ENCODE measurements around the gene PUS10. TPM values are rescaled to one million over a fixed set of nuclear protein-coding genes. Genes with fewer than 3 reads are reported as not detected.

Gene PUS10
- total and polyA plus RNA-seq, 2 of the 13 experiments (the other 11 are each of a cell fraction or from before 2014, with no cell fraction given) = 41.4 to 44.3 TPM

DNA sequence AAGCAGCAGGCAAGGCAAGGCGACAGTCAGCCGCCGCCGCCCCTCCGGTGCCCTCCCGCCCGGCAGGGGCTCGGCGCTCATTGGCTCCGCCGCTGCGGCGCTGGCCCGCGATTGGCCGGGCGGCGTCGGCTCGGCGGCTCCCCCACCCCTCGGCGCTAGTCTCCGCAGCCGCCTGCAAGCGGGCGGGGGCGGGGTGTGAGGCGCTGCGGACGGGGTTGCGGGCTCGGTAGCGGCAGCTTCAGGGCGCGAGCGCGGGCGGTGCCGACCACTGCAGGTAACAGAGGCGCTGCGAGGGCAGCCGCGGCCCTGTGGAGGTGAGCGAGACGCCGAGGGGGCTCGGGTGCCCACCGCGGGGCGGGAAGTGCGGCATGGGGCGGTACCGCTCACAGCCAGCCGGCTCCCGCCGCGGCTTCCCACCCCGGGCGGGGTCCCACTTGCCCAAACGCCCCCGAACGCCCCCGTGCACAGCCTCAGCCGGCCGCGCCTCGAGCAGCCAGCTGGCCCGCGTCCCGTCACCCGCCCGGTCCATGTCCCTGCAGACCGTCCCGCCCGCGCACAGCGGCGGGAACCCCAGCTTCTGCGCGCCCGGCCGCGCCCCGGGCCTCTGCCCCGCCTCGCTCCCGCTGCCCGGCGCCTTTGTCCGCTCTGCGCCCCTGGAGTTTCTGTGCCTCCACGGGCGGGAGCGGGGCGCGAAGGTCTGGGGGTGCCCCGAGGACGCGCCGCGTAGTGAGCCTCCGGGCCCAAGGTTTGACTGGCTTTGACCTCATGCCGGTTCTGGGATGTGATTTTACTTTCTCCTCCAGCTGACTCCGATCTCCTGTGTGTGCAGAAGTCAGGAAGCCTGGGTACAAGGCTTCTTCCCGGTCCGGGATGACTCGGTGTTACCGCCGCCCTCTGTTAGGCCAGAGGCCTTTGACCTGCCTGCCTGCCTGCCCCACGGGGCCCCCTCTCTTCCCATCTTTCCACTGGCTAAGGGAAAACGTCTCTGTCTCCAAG is 48.0 kb upstream of the PUS10 start, which contains the start of gene SANBR (continued):
- TF ChIP-seq, protein P1, sequence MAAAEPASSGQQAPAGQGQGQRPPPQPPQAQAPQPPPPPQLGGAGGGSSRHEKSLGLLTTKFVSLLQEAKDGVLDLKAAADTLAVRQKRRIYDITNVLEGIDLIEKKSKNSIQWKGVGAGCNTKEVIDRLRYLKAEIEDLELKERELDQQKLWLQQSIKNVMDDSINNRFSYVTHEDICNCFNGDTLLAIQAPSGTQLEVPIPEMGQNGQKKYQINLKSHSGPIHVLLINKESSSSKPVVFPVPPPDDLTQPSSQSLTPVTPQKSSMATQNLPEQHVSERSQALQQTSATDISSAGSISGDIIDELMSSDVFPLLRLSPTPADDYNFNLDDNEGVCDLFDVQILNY (CRISPR knock-in tag; conservative IDR thresholded peaks at IDR 0.05) = 0 out of 2 replicates have a peak, but pooled peaks have one; percentile 35
- TF ChIP-seq, protein P2, sequence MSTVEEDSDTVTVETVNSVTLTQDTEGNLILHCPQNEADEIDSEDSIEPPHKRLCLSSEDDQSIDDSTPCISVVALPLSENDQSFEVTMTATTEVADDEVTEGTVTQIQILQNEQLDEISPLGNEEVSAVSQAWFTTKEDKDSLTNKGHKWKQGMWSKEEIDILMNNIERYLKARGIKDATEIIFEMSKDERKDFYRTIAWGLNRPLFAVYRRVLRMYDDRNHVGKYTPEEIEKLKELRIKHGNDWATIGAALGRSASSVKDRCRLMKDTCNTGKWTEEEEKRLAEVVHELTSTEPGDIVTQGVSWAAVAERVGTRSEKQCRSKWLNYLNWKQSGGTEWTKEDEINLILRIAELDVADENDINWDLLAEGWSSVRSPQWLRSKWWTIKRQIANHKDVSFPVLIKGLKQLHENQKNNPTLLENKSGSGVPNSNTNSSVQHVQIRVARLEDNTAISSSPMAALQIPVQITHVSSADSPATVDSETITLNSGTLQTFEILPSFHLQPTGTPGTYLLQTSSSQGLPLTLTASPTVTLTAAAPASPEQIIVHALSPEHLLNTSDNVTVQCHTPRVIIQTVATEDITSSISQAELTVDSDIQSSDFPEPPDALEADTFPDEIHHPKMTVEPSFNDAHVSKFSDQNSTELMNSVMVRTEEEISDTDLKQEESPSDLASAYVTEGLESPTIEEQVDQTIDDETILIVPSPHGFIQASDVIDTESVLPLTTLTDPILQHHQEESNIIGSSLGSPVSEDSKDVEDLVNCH (CRISPR knock-in tag; IDR thresholded peaks at IDR 0.05) = no peak
- TF ChIP-seq, protein P3, sequence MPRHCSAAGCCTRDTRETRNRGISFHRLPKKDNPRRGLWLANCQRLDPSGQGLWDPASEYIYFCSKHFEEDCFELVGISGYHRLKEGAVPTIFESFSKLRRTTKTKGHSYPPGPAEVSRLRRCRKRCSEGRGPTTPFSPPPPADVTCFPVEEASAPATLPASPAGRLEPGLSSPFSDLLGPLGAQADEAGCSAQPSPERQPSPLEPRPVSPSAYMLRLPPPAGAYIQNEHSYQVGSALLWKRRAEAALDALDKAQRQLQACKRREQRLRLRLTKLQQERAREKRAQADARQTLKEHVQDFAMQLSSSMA (CRISPR knock-in tag; IDR thresholded peaks at IDR 0.05) = no peak
- peak; percentile 84 for TF ChIP-seq SP2 (CRISPR knock-in tag; IDR thresholded peaks at IDR 0.05)
- peak; percentile 75; the same call in 1 of the 2 replicates for TF ChIP-seq SPEN (CRISPR knock-in tag; IDR thresholded peaks at IDR 0.05; ENCODE audit: low read depth)
- TF ChIP-seq ZNF143 (CRISPR knock-in tag; IDR thresholded peaks at IDR 0.05) = no peak
- no peak for TF ChIP-seq ZNF431 (CRISPR knock-in tag; IDR thresholded peaks at IDR 0.05; ENCODE audit: borderline replicate concordance, low read depth)
- TF ChIP-seq, protein P4, sequence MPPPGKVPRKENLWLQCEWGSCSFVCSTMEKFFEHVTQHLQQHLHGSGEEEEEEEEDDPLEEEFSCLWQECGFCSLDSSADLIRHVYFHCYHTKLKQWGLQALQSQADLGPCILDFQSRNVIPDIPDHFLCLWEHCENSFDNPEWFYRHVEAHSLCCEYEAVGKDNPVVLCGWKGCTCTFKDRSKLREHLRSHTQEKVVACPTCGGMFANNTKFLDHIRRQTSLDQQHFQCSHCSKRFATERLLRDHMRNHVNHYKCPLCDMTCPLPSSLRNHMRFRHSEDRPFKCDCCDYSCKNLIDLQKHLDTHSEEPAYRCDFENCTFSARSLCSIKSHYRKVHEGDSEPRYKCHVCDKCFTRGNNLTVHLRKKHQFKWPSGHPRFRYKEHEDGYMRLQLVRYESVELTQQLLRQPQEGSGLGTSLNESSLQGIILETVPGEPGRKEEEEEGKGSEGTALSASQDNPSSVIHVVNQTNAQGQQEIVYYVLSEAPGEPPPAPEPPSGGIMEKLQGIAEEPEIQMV (CRISPR knock-in tag; IDR thresholded peaks at IDR 0.05; ENCODE audit: low read depth) = peak; percentile 100
- peak; percentile 71 for TF ChIP-seq ZNF777 (CRISPR knock-in tag; IDR thresholded peaks at IDR 0.05)
- TF ChIP-seq ZNF629 (CRISPR knock-in tag; conservative IDR thresholded peaks at IDR 0.05) = no peak; the same call in 1 of the 2 replicates
- TF ChIP-seq ZNF572 (CRISPR knock-in tag; IDR thresholded peaks at IDR 0.05) = 0 out of 2 replicates have a peak, but pooled peaks have one; percentile 42
- no peak for TF ChIP-seq ZNF10 (CRISPR knock-in tag; IDR thresholded peaks at IDR 0.05; ENCODE audit: borderline replicate concordance, low read depth)
- TF ChIP-seq ARNT2 (CRISPR knock-in tag; IDR thresholded peaks at IDR 0.05; ENCODE audit: low read depth) = peak; percentile 90
- no peak for TF ChIP-seq MED13 (CRISPR knock-in tag; IDR thresholded peaks at IDR 0.05)
- TF ChIP-seq, protein P5, sequence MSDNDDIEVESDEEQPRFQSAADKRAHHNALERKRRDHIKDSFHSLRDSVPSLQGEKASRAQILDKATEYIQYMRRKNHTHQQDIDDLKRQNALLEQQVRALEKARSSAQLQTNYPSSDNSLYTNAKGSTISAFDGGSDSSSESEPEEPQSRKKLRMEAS (IDR thresholded peaks at IDR 0.05) = peak; percentile 78; the same call in 1 of the 2 replicates
- peak; percentile 75 for TF ChIP-seq KMT2B (CRISPR knock-in tag; IDR thresholded peaks at IDR 0.05)
- TF ChIP-seq NFKB2 (CRISPR knock-in tag; IDR thresholded peaks at IDR 0.05; ENCODE audit: borderline replicate concordance) = 0 out of 2 replicates have a peak, but pooled peaks have one; percentile 73
- TF ChIP-seq ZSCAN9 (CRISPR knock-in tag; IDR thresholded peaks at IDR 0.05; ENCODE audit: borderline replicate concordance) = 0 out of 2 replicates have a peak, but pooled peaks have one; percentile 49
- TF ChIP-seq, protein P6, sequence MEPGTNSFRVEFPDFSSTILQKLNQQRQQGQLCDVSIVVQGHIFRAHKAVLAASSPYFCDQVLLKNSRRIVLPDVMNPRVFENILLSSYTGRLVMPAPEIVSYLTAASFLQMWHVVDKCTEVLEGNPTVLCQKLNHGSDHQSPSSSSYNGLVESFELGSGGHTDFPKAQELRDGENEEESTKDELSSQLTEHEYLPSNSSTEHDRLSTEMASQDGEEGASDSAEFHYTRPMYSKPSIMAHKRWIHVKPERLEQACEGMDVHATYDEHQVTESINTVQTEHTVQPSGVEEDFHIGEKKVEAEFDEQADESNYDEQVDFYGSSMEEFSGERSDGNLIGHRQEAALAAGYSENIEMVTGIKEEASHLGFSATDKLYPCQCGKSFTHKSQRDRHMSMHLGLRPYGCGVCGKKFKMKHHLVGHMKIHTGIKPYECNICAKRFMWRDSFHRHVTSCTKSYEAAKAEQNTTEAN (CRISPR knock-in tag; conservative IDR thresholded peaks at IDR 0.05) = peak; percentile 90; the same call in 1 of the 2 replicates

Measured in HepG2 (cell line).